GM21825 (cell line): ENCODE data around the gene MICB.
"Not testable (repeated sequence)": the region's sequence is repeated elsewhere in the genome, so short reads cannot be mapped to it uniquely, and the experiment has no call there.

Source experiments
- ATAC-seq: cut with Tn5 transposase; IDR thresholded peaks from one replicate; pipeline ENCODE4 v1.9.1; 2021; ENCODE audit warnings: mild to moderate bottlenecking, moderate library complexity; ENCODE audit not compliant: unreplicated experiment

MICB gene

GRCh38 chr6:31498748-31499147, 803 bp downstream of the MICB start:
- no peak for ATAC-seq

DNA sequence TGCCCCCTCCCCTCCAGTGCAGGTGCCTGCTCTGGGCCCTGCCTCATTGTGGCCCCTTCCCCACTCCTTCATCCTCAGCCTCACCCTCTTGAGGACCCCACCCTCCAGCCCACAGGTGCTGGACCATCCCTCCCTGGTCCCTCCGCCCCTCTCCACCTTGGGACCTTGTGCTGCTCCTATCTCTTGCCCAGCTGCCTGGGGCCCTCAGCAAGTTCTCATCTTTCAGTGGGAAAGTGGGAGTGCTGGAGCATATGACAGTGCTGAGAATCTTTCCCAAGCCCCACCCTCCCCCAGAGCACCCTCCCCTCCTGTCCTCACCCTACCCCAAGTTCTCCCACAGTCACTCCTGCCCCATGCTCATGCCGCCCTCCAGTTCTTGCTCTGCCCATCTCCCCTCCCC, 1.7 kb downstream of the MICB start:
- not testable (repeated sequence) for ATAC-seq

- no peak for ATAC-seq
These were observed 4.6 kb downstream of the MICB start for GRCh38 chr6:31502586-31502985.

DNA sequence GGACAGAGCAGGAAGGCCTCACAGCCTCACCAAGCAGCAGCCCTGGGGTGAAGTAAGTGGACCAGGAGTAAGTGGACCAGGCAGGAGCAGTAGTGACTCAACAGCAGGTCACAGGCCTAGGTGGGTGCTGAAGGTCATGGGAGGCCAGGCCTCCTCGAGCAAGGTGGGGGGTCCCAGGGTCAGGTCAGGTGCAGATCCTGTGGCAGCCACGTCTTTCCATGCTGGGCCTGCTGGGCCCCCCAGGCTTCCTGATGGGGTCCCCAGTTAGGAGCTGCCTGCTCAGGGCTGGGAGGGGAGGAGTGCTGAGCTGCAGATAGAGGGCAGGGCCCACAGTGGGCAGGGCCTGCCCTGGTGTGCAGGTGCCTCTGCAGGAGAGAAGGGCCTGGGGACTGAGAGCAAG, 11.1 kb downstream of the MICB start:
- ATAC-seq = not testable (repeated sequence)

DNA sequence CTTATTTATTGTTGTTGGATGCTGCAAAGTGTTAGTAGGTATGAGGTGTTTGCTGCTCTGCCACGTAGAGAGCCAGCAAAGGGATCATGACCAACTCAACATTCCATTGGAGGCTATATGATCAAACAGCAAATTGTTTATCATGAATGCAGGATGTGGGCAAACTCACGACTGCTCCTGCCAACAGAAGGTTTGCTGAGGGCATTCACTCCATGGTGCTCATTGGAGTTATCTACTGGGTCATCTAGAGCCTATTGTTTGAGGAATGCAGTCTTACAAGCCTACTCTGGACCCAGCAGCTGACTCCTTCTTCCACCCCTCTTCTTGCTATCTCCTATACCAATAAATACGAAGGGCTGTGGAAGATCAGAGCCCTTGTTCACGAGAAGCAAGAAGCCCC, 12.1 kb downstream of the MICB start:
- ATAC-seq = no peak

- no peak for ATAC-seq
These were observed 15.7 kb downstream of the MICB start for GRCh38 chr6:31513456-31514165.

DNA sequence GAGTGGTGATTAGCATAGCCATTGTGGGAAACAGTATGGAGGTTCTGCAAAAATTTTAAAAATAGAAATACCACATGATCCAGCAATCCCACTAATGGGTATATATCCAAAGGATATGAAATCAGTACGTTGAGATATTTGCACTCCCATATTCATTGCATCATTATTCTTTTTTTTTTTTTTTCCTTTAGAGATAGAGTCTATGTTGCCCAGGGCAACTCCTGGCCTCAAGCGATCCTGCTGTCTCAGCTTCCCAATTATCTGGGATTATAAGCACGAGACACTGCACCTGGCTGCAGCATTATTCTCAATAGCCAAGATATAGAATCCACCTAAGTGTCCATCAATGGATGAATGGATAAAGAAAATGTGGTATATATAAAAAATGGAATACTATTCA, 23.9 kb downstream of the MICB start:
- ATAC-seq = no peak

- ATAC-seq = no peak
These were observed 27.6 kb downstream of the MICB start for GRCh38 chr6:31525553-31525931.

GRCh38 chr6:31525932-31526591, 28.1 kb downstream of the MICB start:
- ATAC-seq = no peak

DNA sequence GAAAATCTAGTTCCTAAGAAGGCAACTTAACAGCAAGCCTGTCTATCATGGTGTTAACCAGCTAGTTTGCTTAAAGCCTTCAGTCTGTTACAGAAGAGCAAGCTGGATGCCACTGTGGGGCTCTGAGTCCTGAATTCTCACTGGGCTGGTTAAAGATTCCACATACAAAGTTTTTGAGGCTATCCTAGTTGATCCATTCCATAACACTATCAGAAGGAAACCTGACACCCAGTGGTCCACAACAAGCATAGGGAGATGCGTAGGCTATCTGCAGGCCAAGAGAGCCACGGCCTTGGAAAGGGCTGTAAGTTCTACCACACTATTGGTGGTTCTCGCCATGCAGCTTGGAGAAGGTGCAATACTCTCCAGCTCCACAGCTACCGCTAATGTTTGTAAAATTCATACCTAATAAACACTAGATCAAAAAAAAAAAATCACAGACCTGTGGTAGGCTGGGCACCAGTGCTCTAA, 30.4 kb downstream of the MICB start:
- ATAC-seq = no peak

DNA sequence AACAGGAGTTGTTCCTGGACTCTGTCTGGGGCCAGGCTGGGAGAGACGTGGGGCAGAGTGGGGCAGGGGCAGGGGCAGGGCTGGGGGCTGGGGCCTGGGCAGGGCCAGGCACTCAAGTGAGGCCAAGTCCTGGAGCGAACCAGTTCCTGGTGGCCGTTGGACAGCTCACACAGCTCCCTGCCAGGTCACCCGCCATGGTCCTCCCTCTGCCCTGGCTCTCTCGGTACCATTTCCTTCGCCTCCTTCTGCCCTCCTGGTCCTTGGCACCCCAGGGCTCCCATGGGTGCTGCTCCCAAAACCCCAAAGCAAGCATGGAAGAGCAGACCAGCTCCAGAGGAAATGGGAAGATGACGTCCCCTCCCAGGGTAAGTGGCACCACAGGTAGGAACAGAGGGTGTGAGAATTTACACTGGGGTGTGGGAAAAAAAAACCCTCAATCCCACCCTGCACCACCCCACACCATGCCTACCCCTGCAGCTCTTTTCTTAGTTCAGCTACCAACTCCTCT, 30.9 kb downstream of the MICB start, which contains the start of gene MCCD1:
Gene MCCD1 (plus strand): TSS at position 142 of the 508 bp plus-strand sequence. CDS start 53 bp downstream, at position 195.
- ATAC-seq = no peak

DNA sequence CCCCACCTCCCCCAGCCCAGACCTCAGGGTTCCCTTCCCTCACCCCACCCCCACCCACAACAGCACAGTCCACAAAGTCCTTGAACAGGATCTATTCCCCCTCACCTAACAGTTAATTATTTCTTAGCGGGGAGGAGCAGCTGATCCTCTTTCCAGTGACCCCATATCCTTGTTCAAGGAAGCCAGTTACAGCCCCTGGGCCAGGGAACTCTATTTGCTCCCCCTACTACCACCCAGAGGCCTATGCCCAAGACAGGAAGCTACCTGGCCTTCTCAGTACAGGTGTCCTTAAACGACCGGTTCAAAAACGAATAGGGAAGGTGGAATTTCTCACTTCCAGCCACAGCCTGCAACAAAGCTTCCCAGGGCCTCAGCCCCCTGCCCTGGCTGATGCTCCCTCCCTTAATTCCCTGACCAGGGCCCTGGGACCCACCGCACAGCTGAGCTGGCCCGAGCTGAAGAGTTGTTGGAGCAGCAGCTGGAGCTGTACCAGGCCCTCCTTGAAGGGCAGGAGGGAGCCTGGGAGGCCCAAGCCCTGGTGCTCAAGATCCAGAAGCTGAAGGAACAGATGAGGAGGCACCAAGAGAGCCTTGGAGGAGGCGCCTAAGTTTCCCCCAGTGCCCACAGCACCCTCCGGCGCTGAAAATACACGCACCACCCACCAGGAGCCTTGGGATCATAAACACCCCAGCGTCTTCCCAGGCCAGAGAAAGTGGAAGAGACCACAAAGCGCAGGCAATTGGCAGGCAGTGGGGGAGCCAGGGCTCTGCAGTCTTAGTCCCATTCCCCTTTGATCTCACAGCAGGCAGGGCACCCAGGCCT, 31.6 kb downstream of the MICB start:
- ATAC-seq = no peak

DNA sequence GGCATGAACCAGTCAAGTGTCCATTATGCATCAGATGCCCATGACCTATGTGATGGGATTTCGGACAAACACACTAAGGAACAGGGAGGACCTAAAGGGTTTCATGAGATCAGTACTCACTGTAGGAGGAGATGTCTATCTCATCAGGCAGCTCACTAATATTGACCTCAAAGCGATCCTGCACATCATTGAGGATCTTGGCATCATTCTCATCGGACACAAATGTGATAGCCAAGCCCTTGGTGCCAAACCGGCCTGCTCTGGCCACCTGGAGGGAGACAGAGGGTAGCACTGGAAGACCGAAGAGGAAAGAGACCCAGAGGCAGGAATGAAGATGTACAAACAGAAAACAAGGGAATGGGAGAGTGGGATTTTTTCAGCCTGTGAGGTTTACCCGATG, 32.7 kb downstream of the MICB start:
- ATAC-seq = no peak

DNA sequence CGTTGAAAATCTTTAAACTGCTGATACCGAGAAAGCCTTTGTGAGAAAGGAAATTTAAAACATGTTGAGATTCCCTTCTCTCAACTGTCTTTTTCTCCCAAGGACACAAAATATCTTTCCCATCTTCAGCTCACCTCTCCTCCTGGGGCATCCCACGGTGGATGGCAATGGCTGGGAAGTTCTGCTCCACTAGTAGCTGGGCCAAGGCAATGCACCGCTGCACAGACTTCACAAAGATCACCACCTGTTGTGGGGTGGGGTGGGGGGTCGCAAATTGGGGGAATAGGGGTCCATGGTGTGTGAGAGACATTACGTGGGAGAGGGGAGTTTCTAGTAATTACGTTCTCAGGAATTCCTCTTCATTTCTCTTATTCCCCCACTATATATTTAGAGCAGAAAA, 33.2 kb downstream of the MICB start:
- ATAC-seq = no peak

DNA sequence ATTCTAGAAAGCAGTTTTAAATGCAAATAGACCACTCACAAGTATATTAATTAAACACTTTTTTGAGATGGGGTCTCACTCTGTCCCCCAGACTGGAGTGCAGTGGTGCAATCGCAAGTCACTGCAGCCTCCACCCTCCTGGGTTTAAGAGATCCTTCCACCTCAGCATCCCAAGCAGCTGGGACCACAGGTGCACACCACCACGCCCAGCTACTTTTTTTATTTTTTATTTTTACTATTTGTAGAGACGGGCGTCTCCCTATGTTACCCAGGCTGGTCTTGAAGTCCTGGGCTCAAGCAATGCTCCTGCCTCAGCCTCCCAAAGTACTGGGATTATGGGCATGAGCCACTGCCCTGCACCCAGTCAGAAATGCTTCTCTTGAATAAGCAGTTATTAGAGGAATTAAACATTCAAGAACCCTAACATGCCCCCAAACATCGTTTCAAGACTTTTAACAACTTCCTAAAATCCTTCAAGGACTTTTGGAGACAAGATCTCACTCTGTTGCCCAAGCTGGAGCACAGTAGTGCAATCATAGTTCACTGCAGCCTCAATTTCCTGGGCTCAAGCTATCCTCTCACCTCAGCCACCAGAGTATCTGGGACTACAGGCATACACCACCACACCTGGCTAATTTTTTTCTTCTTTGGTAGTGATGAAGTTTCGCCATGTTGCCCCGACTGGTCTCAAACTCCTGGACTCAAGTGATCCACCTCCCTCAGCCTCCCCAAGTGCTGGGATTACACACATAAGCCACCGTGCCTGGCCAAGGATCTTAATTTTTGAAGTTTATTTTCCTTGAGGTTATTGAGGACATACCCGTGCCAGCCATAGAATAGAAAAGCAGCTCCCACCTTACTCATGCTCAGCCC, 34.1 kb downstream of the MICB start:
- no peak for ATAC-seq

DNA sequence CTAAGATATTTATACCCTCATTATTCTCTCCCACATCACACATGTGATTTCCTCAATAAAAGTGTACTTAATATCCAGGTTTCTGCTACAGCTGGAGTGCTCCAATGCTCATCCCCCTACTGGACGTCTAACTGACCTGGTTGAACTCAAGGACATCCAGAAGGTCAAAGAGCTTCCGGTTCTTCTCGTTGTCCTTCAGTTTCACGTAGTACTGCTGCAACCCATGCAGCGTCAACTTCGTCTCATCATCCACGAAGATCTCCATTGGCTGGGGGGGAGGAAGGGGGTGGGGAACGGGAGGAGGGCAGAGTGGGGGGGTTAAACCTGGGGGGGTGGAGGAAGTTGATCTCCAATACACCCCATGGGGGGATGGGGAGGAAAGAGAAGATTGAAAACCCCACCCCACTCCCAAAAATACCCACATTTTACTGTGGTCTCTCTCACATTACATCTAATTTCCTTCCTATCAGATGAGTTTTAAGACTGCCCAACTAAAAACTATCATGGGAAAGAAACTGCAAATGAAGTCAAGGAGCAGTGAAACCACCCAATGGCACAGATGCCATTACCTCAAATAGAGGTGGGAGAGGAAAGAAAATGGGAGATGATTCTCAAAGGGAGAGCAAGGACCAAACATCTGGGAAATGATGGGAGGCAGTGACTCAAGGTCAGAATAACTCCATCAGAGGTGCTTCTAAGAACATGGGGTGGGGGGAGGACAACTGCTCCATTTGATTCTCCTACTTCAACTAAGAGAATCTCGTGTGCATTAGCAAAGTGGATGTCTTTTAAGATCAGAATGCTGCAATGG, 34.9 kb downstream of the MICB start:
- no peak for ATAC-seq

DNA sequence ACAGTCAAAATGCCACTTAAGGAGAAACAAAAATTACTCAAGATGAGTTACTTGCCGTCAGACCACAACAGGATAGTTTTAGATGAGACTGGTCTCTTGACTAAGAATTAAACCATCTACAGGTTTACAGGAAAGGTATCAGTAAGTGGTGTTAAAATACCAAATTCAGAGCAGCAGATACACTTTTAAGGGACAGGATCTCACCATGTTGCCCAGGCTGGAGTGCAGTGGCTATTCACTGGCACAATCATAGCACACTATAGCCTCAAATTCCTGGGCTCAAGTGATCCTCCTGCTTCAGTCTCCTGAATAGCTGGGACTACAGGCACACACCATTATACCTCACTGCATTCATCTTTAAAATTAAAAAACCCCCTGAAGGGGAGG, 35.5 kb downstream of the MICB start:
- no peak for ATAC-seq

DNA sequence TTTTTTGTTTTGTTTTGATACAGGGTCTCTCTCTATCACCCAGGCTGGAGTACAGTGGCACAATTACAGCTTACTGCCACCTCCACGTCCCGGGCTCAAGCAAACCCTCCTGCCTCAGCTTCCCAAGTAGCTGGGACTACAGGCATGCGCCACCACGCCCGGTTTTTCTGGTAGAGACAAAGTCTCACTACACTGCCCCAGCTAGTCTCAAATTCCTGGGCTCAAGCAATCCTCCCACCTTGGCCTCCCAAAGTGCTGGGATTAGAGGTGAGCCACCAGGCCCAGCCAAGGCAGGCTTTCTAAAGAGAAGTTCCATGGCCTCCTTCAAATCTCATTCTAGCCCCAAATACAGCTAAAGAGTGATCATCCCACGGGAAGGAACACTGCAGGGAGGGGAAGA, 36.1 kb downstream of the MICB start:
- ATAC-seq = no peak

- no peak for ATAC-seq
These were observed 36.6 kb downstream of the MICB start for GRCh38 chr6:31534521-31535040.
